ENCODE results near the gene CHP2. TPM values are rescaled to one million over a fixed set of nuclear protein-coding genes. Genes with fewer than 3 reads are reported as not detected.

The CHP2 gene
- total RNA-seq, 1 donor from 2014 or later = 2.5 TPM

DNA sequence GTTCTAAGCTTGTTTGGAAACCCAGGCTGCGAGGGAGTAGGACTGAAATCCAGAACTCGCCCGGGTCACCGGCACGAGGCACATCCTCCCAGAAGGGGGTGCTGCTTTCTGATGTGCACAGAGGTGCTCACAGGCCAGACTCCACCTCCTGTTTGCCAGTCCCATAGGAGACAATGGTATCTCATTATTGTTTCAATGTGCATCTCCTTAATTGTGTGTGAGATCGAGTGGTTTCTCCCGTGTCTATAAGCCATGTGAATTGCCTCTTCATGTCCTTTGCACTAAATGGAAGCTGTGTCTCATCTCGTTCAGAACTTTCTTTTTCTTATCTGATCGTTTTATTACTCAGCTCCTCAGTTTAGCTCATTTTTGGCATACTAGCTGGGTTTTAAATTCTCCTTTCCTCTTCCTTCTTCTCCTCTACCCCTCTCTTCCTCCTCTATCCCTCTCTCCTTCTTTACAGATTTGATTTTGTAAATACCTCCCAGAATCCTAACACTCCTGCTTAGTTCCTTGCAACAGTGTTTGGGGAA lies 48.8 kb downstream of the CHP2 start:
- peak overlapping the region in 1 of 2 donors; percentile 7 for H3K4me3 ChIP-seq
- H3K4me1 ChIP-seq = no peaks in the 10 kb centered on the region
- no peaks in the 10 kb centered on the region for H3K9me3 ChIP-seq
- TF ChIP-seq POLR2A (IDR thresholded peaks at IDR 0.05) (no peak), POLR2AphosphoS5 (IDR thresholded peaks at IDR 0.05; ENCODE audit: insufficient read depth in 1 of 2, low read depth in 1 of 2) (no peak)
- TF ChIP-seq, protein P1, sequence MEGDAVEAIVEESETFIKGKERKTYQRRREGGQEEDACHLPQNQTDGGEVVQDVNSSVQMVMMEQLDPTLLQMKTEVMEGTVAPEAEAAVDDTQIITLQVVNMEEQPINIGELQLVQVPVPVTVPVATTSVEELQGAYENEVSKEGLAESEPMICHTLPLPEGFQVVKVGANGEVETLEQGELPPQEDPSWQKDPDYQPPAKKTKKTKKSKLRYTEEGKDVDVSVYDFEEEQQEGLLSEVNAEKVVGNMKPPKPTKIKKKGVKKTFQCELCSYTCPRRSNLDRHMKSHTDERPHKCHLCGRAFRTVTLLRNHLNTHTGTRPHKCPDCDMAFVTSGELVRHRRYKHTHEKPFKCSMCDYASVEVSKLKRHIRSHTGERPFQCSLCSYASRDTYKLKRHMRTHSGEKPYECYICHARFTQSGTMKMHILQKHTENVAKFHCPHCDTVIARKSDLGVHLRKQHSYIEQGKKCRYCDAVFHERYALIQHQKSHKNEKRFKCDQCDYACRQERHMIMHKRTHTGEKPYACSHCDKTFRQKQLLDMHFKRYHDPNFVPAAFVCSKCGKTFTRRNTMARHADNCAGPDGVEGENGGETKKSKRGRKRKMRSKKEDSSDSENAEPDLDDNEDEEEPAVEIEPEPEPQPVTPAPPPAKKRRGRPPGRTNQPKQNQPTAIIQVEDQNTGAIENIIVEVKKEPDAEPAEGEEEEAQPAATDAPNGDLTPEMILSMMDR (IDR thresholded peaks at IDR 0.05) = peak in 2 of 3 experiments; percentile 17 to 28
- H3K36me3 ChIP-seq = no peaks in the 10 kb centered on the region
- no peak for DNase-seq (ENCODE audit: extremely low spot score in 2 of 2)
- intact Hi-C loops (cut with DNase I) = loop anchor here (5.0 kb wide), 1 partner anchor 234 kb away; no protein-coding TSS in a partner anchor
- no peak overlapping the region for H3K27ac ChIP-seq
- no peaks in the 10 kb centered on the region for H3K27me3 ChIP-seq

DNA sequence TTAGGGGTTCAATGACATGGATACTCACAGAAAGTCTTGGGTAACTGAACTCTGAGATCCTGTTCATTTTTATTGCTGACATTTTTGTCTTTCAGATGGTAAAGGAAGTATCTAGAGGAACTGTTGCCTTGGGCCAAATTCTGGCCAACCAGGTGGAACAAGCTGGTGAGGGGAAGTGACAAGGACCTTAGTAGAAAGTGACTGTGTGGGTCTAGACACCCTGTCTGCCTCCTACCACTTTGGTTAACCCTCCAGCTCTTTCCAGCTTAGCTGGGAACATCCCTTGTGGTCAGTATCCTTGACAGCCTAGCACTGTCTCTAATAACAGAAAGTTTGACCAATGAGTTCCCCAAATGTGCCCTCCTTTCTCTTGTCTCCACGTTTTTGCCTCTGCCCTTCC lies 52.2 kb downstream of the CHP2 start:
- Histone ChIP-seq H3K4me3 (no peak overlapping the region), H3K27ac (no peak overlapping the region), H3K4me1 (no peaks in the 10 kb centered on the region), H3K36me3 (no peaks in the 10 kb centered on the region), H3K9me3 (no peaks in the 10 kb centered on the region), H3K27me3 (no peaks in the 10 kb centered on the region)
- DNase-seq (ENCODE audit: extremely low spot score in 2 of 2) = no peak
- TF ChIP-seq, protein P1 (IDR thresholded peaks at IDR 0.05) = no peak
- TF ChIP-seq POLR2AphosphoS5 (IDR thresholded peaks at IDR 0.05; ENCODE audit: insufficient read depth in 1 of 2, low read depth in 1 of 2) (no peak), POLR2A (IDR thresholded peaks at IDR 0.05) (no peak)
- intact Hi-C loops (cut with DNase I) = no loop called here

Other genes starting within 250 kb of the CHP2 start
- 39.0 TPM for gene GGA2, start 244.5 kb upstream of the CHP2 start, total RNA-seq
- 46.7 TPM for gene EARS2, start 197.7 kb upstream of the CHP2 start, total RNA-seq
- gene UBFD1, start 197.3 kb upstream of the CHP2 start, total RNA-seq = 57.2 TPM
- 68.8 TPM for gene NDUFAB1, start 158.7 kb upstream of the CHP2 start, total RNA-seq
- 10.1 TPM for gene PALB2, start 113.7 kb upstream of the CHP2 start, total RNA-seq
- gene DCTN5, start 113.6 kb upstream of the CHP2 start, total RNA-seq = 23.6 TPM
- gene PLK1, start 76.1 kb upstream of the CHP2 start, total RNA-seq = 8.1 TPM
- not detected for gene ERN2, start 41.8 kb upstream of the CHP2 start, total RNA-seq
- 9.1 TPM for gene PRKCB, start 81.0 kb downstream of the CHP2 start, total RNA-seq